ENCODE data around the gene CTLA4. TPM values are rescaled to one million over a fixed set of nuclear protein-coding genes. Genes with fewer than 3 reads are reported as not detected.
A peak's percentile ranks its signal among the peaks of the same experiment; 100 is the strongest.

CTLA4 gene
- not detected in 2 replicates for total RNA-seq (2014; rRNA removed; shearing (Covaris generic))
- not detected in 2 replicates for polyA plus RNA-seq (2016; fragmentation: Nextera tagmentation; extraction: Ambion mirVana)

- DNase-seq: no peak
- no peak within 1 kb of the TSS for H3K9ac ChIP-seq
- no peaks in the 10 kb centered on the region for H3K9me2 ChIP-seq (ENCODE audit: insufficient read depth)
- H3K36me3 ChIP-seq (ENCODE audit: low read depth): no peaks in the 10 kb centered on the region
- H3K27me3 ChIP-seq (replicated peaks; ENCODE audit: insufficient read depth): peaks cover 39% of the 10 kb centered on the region
- H3K4me1 ChIP-seq (ENCODE audit: insufficient read depth): no peaks in the 10 kb centered on the region
- 78 to 83% methylated on average over 6 of the region's 6 CpGs for WGBS, 2 experiments (ENCODE audit: low coverage in 1 of 2, low lambda C conversion rate in 2 of 2, missing lambda C conversion rate in 2 of 2)
- no peak within 1 kb of the TSS for H3K4me2 ChIP-seq (ENCODE audit: unreplicated experiment)
- H3K79me2 ChIP-seq (ENCODE audit: insufficient read depth): no peaks in the 10 kb centered on the region
- H3K27ac ChIP-seq: no peak within 1 kb of the TSS
- no peak within 1 kb of the TSS for H2AFZ ChIP-seq
- H3K4me3 ChIP-seq: no peak within 1 kb of the TSS
- H3F3A ChIP-seq (ENCODE audit: insufficient read depth): no peaks in the 10 kb centered on the region
- no peak for TF ChIP-seq EZH2phosphoT487 (IDR thresholded peaks at IDR 0.05; ENCODE audit: insufficient read depth, low read depth)
- no peak for TF ChIP-seq EZH2 (IDR thresholded peaks at IDR 0.05; ENCODE audit: insufficient read depth, poor library complexity, severe bottlenecking)
- H4K20me1 ChIP-seq (ENCODE audit: insufficient read depth): no peaks in the 10 kb centered on the region
- in situ Hi-C loops (cut with MboI): no loop called here
- peaks cover 3% of the 10 kb centered on the region for H3K9me3 ChIP-seq (ENCODE audit: low read depth)
These were observed at the start of gene CTLA4 for GRCh38 chr2:203867561-203868200. TSS of gene CTLA4 (plus strand) at chr2:203867771. CDS start at chr2:203867943, 172 bp downstream.

GRCh38 chr2:203818656-203819055 lies 48.9 kb upstream of the CTLA4 start:
- Histone ChIP-seq H3K36me3 (ENCODE audit: low read depth) (no peaks in the 10 kb centered on the region), H3K9ac (no peak overlapping the region), H3K4me3 (no peak overlapping the region), H3K79me2 (ENCODE audit: insufficient read depth) (0 out of 2 replicates have a peak, but pooled peaks cover 6% of the 10 kb centered on the region), H3F3A (ENCODE audit: insufficient read depth) (no peaks in the 10 kb centered on the region), H3K9me2 (ENCODE audit: insufficient read depth) (no peaks in the 10 kb centered on the region), H3K27me3 (replicated peaks; ENCODE audit: insufficient read depth) (no peaks in the 10 kb centered on the region), H2AFZ (no peak overlapping the region), H4K20me1 (ENCODE audit: insufficient read depth) (no peaks in the 10 kb centered on the region), H3K4me2 (ENCODE audit: unreplicated experiment) (no peak overlapping the region), H3K4me1 (ENCODE audit: insufficient read depth) (peaks cover 15% of the 10 kb centered on the region), H3K9me3 (ENCODE audit: low read depth) (no peaks in the 10 kb centered on the region), H3K27ac (no peak overlapping the region)
- in situ Hi-C loops (cut with MboI): loop anchor here (25.0 kb wide), 1 partner anchor 331 kb away; no protein-coding TSS in a partner anchor
- no peak for DNase-seq
- TF ChIP-seq EZH2 (IDR thresholded peaks at IDR 0.05; ENCODE audit: insufficient read depth, poor library complexity, severe bottlenecking): no peak
- TF ChIP-seq EZH2phosphoT487 (IDR thresholded peaks at IDR 0.05; ENCODE audit: insufficient read depth, low read depth): no peak
- WGBS, 2 experiments (ENCODE audit: low coverage in 1 of 2, low lambda C conversion rate in 2 of 2, missing lambda C conversion rate in 2 of 2): 83 to 89% methylated on average over 2 of the region's 2 CpGs

GRCh38 chr2:203819434-203820133 lies 48.0 kb upstream of the CTLA4 start:
- no peak for DNase-seq
- Histone ChIP-seq H3K9ac (no peak overlapping the region), H2AFZ (peak overlapping the region; percentile 56; the same call in 1 of the 2 replicates), H3F3A (ENCODE audit: insufficient read depth) (no peaks in the 10 kb centered on the region), H3K9me2 (ENCODE audit: insufficient read depth) (no peaks in the 10 kb centered on the region), H3K4me2 (ENCODE audit: unreplicated experiment) (no peak overlapping the region), H3K4me1 (ENCODE audit: insufficient read depth) (peaks cover 12% of the 10 kb centered on the region), H3K9me3 (ENCODE audit: low read depth) (no peaks in the 10 kb centered on the region), H3K79me2 (ENCODE audit: insufficient read depth) (no peaks in the 10 kb centered on the region), H3K36me3 (ENCODE audit: low read depth) (no peaks in the 10 kb centered on the region), H3K27me3 (replicated peaks; ENCODE audit: insufficient read depth) (no peaks in the 10 kb centered on the region), H3K4me3 (no peak overlapping the region), H3K27ac (no peak overlapping the region), H4K20me1 (ENCODE audit: insufficient read depth) (no peaks in the 10 kb centered on the region)
- TF ChIP-seq EZH2phosphoT487 (IDR thresholded peaks at IDR 0.05; ENCODE audit: insufficient read depth, low read depth) (no peak), EZH2 (IDR thresholded peaks at IDR 0.05; ENCODE audit: insufficient read depth, poor library complexity, severe bottlenecking) (no peak)
- in situ Hi-C loops (cut with MboI): loop anchor here (25.0 kb wide), 1 partner anchor 332 kb away; no protein-coding TSS in a partner anchor
- whole genome bisulfite sequencing, 2 experiments (ENCODE audit: low coverage in 1 of 2, low lambda C conversion rate in 2 of 2, missing lambda C conversion rate in 2 of 2): 66% methylated on average over 14 of the region's 14 CpGs

- DNase-seq: no peak
These were observed 46.6 kb upstream of the CTLA4 start for GRCh38 chr2:203820969-203821368.

More at GRCh38 chr2:203820969-203821368, 46.6 kb upstream of the CTLA4 start:
- TF ChIP-seq EZH2phosphoT487 (IDR thresholded peaks at IDR 0.05; ENCODE audit: insufficient read depth, low read depth) (no peak), EZH2 (IDR thresholded peaks at IDR 0.05; ENCODE audit: insufficient read depth, poor library complexity, severe bottlenecking) (no peak)
- Histone ChIP-seq H3K4me2 (ENCODE audit: unreplicated experiment) (no peak overlapping the region), H4K20me1 (ENCODE audit: insufficient read depth) (no peaks in the 10 kb centered on the region), H3F3A (ENCODE audit: insufficient read depth) (no peaks in the 10 kb centered on the region), H3K9ac (no peak overlapping the region), H3K27ac (no peak overlapping the region), H3K79me2 (ENCODE audit: insufficient read depth) (no peaks in the 10 kb centered on the region), H2AFZ (no peak overlapping the region), H3K9me3 (ENCODE audit: low read depth) (no peaks in the 10 kb centered on the region), H3K36me3 (ENCODE audit: low read depth) (no peaks in the 10 kb centered on the region), H3K4me3 (no peak overlapping the region), H3K4me1 (ENCODE audit: insufficient read depth) (0 out of 2 replicates have a peak, but pooled peaks cover under 1% of the 10 kb centered on the region), H3K27me3 (replicated peaks; ENCODE audit: insufficient read depth) (no peaks in the 10 kb centered on the region), H3K9me2 (ENCODE audit: insufficient read depth) (no peaks in the 10 kb centered on the region)
- 73% methylated on average over 2 of the region's 2 CpGs for WGBS, 2 experiments (ENCODE audit: low coverage in 1 of 2, low lambda C conversion rate in 2 of 2, missing lambda C conversion rate in 2 of 2)
- in situ Hi-C loops (cut with MboI): loop anchor here (25.0 kb wide), 1 partner anchor 334 kb away; no protein-coding TSS in a partner anchor
